NCI-H1092 treated with DMSO at 0.1 percent for 48 hours (cell line): ENCODE measurements around the gene PUS7.
"Not testable (repeated sequence)": the region's sequence is repeated elsewhere in the genome, so short reads cannot be mapped to it uniquely, and the experiment has no call there.

Source experiments
- DNase-seq: peaks from one replicate; lab custom pipeline; 2025; lab: John Stamatoyannopoulos, UW

Gene PUS7

DNA sequence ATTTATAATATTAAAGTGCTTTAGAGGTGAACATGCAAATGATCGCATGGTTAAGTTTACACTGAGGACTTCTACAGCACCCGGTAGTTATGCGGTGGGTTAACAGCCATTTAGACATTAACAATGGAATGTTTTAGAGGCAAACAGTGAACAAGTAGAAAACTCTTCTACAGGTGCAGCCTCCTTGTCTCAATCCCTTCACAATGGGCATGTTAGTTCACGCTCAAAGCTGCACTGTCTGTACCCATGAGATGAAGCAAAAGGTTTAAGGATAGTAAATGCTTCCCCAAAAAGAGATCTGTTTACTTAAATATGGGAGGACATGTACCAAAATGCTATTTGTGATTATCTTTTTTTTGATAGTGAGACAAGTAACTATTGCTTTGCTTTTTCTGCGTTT, 25.1 kb downstream of the PUS7 start:
- DNase-seq, result no peak

GRCh38 chr7:105496521-105496920, 25.6 kb downstream of the PUS7 start:
- no peak for DNase-seq

- DNase-seq, result no peak
Observed at GRCh38 chr7:105493923-105494315, 28.2 kb downstream of the PUS7 start.

GRCh38 chr7:105493196-105493922, 28.7 kb downstream of the PUS7 start:
- DNase-seq, result no peak

GRCh38 chr7:105489409-105489808, 32.7 kb downstream of the PUS7 start:
- DNase-seq, result no peak

GRCh38 chr7:105487579-105488571, 34.2 kb downstream of the PUS7 start:
- DNase-seq, result no peak

DNA sequence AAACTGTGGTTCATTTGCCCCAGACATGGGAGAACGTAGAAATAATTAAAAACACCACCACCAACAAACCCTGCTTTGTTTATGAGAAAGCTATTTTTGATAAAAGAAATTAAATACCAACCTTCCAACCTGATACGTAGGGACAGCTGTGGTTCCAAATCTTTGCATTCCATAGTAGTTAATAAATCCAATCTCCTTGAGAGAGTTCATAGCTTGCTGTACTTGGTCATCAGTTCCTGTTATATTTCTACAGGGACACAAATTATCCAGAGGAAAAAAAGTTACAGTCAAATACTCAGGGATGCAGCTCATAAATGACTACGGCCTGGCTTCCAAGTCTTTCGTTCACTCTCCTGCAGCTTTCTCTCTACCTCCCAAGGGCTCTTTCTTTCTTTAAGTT, 41.1 kb downstream of the PUS7 start:
- DNase-seq, result no peak

GRCh38 chr7:105478606-105479005, 43.5 kb downstream of the PUS7 start:
- no peak for DNase-seq

DNA sequence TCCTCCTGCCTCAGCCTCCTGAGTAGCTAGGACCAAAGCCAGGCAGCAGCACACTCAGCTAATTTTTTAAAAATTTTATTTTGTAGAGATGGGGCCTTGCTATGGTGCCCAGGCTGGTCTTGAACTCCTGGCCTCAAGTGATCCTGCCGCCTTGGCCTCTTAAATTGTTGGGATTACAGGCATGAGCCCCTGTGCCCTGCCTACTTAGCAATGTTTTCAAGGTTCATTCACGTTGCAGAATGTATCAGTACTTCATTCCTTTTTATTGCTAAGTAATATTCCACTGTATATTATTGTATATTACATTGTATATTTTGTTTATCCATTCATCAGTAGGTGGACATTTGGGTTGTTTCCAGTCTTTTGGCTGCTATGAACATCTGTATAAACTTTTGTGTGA, 44.2 kb downstream of the PUS7 start:
- no peak for DNase-seq

DNA sequence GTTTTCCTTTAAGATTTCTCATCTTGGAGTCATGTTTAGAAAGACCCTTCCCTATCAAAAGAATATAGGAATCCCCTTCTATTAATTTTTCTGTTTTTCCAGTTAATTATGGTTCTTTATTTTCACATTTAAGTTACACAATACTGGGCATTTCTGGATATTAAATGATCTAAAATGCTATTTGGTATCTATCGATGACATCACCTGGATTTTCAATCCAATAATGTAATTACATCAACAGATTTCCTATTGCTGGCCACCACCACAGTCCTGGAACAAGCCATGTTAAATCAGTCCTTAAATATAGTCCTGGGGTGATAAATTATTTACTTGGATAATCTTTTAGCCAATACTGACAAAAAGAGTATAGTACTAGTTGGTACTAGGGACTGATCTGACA, 48.0 kb downstream of the PUS7 start:
- DNase-seq, result no peak

GRCh38 chr7:105473163-105473562, 48.9 kb downstream of the PUS7 start:
- no peak for DNase-seq

GRCh38 chr7:105470846-105471245, 51.2 kb downstream of the PUS7 start:
- no peak for DNase-seq

GRCh38 chr7:105470090-105470489, 52.0 kb downstream of the PUS7 start:
- no peak for DNase-seq

DNA sequence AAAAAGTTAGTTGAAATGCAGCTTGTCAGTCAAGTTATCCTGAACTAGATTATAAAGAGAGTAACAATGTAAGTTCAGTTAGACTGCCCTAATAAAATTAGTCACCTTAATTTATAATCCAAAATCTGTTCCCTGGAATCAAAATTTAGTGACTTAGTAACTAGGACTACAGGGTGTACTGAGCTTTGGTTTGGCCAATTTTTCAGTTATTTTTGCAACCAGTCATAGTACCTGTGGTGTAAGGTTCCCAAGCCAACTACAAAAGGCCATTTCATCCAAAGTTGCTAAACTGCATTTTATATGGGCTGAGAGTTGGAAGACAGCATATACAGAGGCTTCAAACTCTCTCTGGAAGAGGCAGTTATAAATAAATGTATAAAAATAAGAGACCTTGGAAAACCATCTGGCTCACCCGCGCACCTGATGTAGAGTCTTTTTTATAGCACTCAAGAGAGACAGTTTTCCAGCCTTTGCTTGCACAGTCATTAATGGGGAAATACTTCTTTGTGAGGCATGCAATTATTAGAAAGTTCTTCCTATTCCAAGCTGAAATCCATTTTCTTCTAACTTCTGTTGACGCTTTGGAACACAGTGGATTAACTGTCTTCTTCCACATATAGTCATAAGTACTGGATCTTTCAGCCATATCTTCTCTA, 59.2 kb downstream of the PUS7 start:
- DNase-seq, result no peak

GRCh38 chr7:105461518-105461917, 60.6 kb downstream of the PUS7 start:
- DNase-seq, result no peak

GRCh38 chr7:105457619-105458225, 64.3 kb downstream of the PUS7 start:
- no peak for DNase-seq

- DNase-seq, result no peak
Observed at GRCh38 chr7:105454921-105455320, 67.2 kb downstream of the PUS7 start.

DNA sequence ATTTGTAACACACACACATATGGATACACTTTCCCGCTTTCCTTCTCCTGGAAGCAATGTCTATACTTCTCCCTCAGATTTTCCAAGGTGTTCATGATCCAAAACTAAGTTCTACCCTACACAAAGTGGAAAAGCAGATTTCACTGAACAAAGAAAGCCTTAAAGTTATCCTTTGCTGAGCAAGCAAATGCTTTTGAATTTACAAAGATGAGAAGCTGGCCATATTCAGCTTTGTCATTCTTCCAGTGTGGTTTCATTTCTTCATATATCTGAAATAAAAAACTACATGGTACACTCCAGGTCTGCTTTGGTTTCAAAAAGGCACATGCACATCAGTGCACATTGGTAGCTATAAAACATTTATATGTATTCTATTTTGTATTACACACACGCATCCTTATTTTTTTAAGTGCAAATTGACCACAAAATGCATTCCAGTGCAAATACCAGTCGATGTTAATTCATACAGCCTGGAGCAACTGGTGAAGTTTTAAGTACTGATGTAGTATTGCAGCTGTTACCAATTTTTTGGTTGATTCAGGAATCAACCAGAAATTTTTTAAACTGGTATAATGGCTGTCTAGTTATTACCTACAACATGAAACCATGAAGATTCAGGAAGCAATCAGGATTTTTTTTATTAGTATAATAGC, 67.8 kb downstream of the PUS7 start:
- DNase-seq, result no peak

DNA sequence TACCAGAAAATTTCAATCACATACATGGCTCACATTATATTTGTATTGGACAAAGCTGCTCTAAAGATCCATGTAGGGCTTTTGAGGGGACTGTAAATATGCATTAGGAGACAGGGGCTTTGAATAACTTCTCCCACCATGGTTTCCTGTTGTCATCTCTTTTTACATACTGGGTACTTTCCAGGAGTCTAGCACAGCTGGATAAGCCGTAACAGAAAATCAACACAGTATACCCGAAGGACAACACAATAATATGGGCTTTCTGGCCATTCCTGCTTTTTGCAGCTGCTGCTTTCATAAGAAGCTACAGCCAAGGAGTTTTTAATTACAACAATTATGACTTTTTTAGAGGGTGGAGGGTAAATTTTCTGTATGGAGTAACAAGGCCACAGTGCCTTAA, 70.0 kb downstream of the PUS7 start:
- no peak for DNase-seq

GRCh38 chr7:105450870-105451269, 71.2 kb downstream of the PUS7 start:
- not testable (repeated sequence) for DNase-seq

DNA sequence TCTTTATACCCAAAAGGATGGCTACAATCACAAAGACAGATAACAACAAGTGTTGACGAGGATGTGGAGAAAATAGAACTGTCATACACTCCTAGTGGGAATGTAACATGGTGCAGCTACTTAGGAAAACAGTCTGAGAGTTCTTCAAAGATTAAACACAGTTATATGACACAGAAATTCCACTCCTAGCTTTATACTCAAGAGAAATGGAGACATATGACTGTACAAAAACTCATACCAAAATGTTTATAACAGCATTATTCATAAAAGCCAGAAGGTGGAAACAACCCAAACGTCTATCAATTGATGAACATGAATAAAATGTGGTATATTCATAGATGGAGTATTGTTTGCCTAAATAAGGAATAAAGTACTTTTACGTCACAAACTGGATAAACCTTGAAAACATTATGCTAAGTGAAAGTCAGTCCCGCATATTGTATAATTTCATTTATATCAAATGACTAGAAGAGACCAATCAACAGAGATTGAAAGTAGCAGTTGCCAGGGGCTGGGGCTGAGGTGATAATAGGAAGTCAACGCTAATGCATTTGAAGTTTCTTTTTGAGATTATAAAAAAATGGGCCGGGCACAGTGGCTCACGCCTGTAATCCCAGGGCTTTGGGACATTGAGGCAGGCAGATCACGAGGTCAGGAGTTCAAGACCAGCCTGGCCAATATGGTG, 71.8 kb downstream of the PUS7 start:
- DNase-seq, result no peak
